Karpas-422 (cell line): Measurements from ENCODE around the gene CCDC169. TPM values are rescaled to one million over a fixed set of nuclear protein-coding genes. Genes with fewer than 3 reads are reported as not detected.

Source experiments
- DNase-seq: peaks from one replicate; pipeline ENCODE4 v3.0.0-alpha.2; 2015
- H2AFZ ChIP-seq: fragments of 200-600 bp; sonication (generic); 2 replicates; pipeline ENCODE4 v1.6.1; 2014; ENCODE audit warnings: antibody characterized with exemption, low read length, mixed read lengths
- H3K27ac ChIP-seq: fragments of 200-600 bp; sonication (generic); 2 replicates; pipeline ENCODE4 v1.5.1; 2014; ENCODE audit warnings: mild to moderate bottlenecking, low read length, moderate library complexity
- H3K27me3 ChIP-seq: fragments of 200-600 bp; sonication (generic); 2 replicates; pipeline ENCODE4 v1.6.1; 2014; ENCODE audit warnings: low read length, mixed read lengths
- H3K36me3 ChIP-seq: fragments of 200-600 bp; sonication (generic); 2 replicates; pipeline ENCODE4 v1.6.1; 2014; ENCODE audit warnings: low read length, mixed read lengths; ENCODE audit not compliant: insufficient read depth
- H3K4me1 ChIP-seq: fragments of 200-600 bp; sonication (generic); 2 replicates; pipeline ENCODE4 v1.6.1; 2014; ENCODE audit warnings: mild to moderate bottlenecking, low read length, mixed read lengths
- H3K4me2 ChIP-seq: fragments of 200-600 bp; sonication (generic); 2 replicates; pipeline ENCODE4 v1.6.1; 2014; ENCODE audit warnings: low read length, low read depth, mild to moderate bottlenecking; ENCODE audit not compliant: poor library complexity, severe bottlenecking
- H3K4me3 ChIP-seq: fragments of 200-600 bp; sonication (generic); 2 replicates; pipeline ENCODE4 v1.5.1; 2014; ENCODE audit warnings: mild to moderate bottlenecking, antibody characterized with exemption, low read length, mixed read lengths
- H3K79me2 ChIP-seq: fragments of 200-600 bp; sonication (generic); 2 replicates; pipeline ENCODE4 v1.6.1; 2014; ENCODE audit warnings: mild to moderate bottlenecking, low read length, mixed read lengths
- H3K9ac ChIP-seq: fragments of 200-600 bp; sonication (generic); 2 replicates; pipeline ENCODE4 v1.6.0; 2014; ENCODE audit warnings: low read length
- H3K9me2 ChIP-seq: fragments of 200-600 bp; sonication (generic), shearing (Covaris generic); replicated peaks from 2 replicates; pipeline ENCODE4 v1.6.0; 2014; ENCODE audit warnings: mild to moderate bottlenecking, low read length, moderate library complexity; ENCODE audit not compliant: insufficient read depth
- H3K9me3 ChIP-seq: fragments of 300-700, 200-600 bp; sonication (generic); 2 replicates; pipeline ENCODE4 v1.6.1; 2014; ENCODE audit warnings: low read length, mixed read lengths
- H4K20me1 ChIP-seq: fragments of 200-600 bp; sonication (generic); 2 replicates; pipeline ENCODE4 v1.6.1; 2014; ENCODE audit warnings: mild to moderate bottlenecking, antibody characterized with exemption, low read length, low read depth; ENCODE audit not compliant: insufficient read depth
- total RNA-seq: library from RNA; depleted of rRNA; stranded (reverse); fragments of >200 nt; shearing (Covaris generic); gene quantifications from 2 replicates; pipeline ENCODE4 v1.2.3, GENCODE V29; 2014; ENCODE audit warnings: low replicate concordance

CCDC169 gene
- total RNA-seq, 1 experiment from 2014 or later = not detected

DNA sequence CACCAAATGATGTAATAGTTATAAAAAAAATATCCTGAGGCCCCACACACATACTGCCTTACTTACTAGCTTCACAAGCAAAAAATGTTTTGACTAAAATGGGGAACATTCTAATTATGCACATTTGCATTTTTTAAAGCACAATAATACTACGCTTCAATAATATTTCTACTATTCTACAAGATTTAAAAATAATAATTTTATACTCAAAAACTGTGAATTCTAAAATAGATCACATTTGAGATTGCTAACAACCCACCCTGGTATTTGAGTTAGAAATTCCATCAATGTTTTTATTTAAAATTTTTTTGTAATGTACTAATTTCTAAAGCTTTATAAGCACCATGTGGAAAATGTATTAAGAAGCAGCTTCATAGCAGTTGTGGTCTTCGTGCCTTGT is 24.2 kb downstream of the CCDC169 start:
- no peak overlapping the region for H3K4me2 ChIP-seq
- no peaks in the 10 kb centered on the region for H3K36me3 ChIP-seq
- no peaks in the 10 kb centered on the region for H3K4me1 ChIP-seq
- DNase-seq = no peak
- H3K27me3 ChIP-seq = no peaks in the 10 kb centered on the region
- H3K9me2 ChIP-seq = no peaks in the 10 kb centered on the region
- no peak overlapping the region for H3K27ac ChIP-seq
- no peak overlapping the region for H2AFZ ChIP-seq
- no peaks in the 10 kb centered on the region for H4K20me1 ChIP-seq
- no peak overlapping the region for H3K4me3 ChIP-seq
- H3K9ac ChIP-seq = no peak overlapping the region
- no peaks in the 10 kb centered on the region for H3K79me2 ChIP-seq
- H3K9me3 ChIP-seq = no peaks in the 10 kb centered on the region

DNA sequence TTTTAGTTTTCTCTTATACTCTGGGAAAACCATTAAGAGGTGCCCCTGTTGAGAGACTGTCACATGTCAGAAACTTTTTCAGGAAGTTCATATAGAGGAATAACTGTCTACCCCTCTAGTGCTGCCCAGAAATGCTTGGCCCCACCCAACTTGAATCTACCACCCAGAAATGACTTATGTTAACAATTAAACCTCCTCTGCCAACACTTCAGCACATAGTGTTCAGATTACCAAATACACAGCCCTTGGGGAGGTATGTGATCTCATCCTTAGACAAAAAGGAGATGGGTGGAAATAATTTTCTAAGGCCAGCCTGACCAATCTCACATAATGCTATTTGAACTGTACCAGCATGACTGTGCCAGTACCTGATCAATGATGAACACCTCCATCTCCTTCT is 35.6 kb downstream of the CCDC169 start:
- no peak overlapping the region for H2AFZ ChIP-seq
- H3K4me2 ChIP-seq = no peak overlapping the region
- no peaks in the 10 kb centered on the region for H4K20me1 ChIP-seq
- DNase-seq = no peak
- no peaks in the 10 kb centered on the region for H3K4me1 ChIP-seq
- no peak overlapping the region for H3K27ac ChIP-seq
- H3K4me3 ChIP-seq = no peak overlapping the region
- no peak overlapping the region for H3K9ac ChIP-seq
- H3K9me3 ChIP-seq = no peaks in the 10 kb centered on the region; the same call in 1 of the 2 replicates
- no peaks in the 10 kb centered on the region for H3K9me2 ChIP-seq
- no peaks in the 10 kb centered on the region for H3K36me3 ChIP-seq
- H3K79me2 ChIP-seq = no peaks in the 10 kb centered on the region
- H3K27me3 ChIP-seq = no peaks in the 10 kb centered on the region

DNA sequence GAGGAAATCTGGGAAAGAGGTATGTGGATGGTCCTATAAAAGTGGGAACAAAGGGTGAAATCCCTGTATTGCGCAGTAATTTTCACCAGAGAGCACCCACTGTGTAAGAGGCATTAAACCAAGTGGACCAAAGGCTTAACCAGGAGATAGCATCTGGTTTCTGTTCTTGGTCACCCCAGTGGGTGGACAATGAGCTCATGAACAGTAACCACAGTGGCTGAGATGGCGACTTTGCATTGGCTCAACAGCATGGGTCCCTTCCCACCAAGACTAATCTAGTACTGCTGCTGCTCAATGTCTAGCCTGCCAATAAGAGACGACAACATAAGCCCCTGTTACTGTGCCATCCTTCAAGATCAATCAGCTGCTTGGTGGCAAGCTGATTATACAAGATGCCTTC is 36.6 kb downstream of the CCDC169 start:
- Histone ChIP-seq H3K4me2 (no peak overlapping the region), H3K79me2 (no peaks in the 10 kb centered on the region), H3K4me1 (no peaks in the 10 kb centered on the region), H3K27ac (no peak overlapping the region), H3K36me3 (no peaks in the 10 kb centered on the region), H3K4me3 (no peak overlapping the region), H3K9me2 (no peaks in the 10 kb centered on the region), H2AFZ (no peak overlapping the region), H3K27me3 (no peaks in the 10 kb centered on the region), H3K9me3 (no peaks in the 10 kb centered on the region; the same call in 1 of the 2 replicates), H3K9ac (no peak overlapping the region), H4K20me1 (no peaks in the 10 kb centered on the region)
- DNase-seq = no peak

DNA sequence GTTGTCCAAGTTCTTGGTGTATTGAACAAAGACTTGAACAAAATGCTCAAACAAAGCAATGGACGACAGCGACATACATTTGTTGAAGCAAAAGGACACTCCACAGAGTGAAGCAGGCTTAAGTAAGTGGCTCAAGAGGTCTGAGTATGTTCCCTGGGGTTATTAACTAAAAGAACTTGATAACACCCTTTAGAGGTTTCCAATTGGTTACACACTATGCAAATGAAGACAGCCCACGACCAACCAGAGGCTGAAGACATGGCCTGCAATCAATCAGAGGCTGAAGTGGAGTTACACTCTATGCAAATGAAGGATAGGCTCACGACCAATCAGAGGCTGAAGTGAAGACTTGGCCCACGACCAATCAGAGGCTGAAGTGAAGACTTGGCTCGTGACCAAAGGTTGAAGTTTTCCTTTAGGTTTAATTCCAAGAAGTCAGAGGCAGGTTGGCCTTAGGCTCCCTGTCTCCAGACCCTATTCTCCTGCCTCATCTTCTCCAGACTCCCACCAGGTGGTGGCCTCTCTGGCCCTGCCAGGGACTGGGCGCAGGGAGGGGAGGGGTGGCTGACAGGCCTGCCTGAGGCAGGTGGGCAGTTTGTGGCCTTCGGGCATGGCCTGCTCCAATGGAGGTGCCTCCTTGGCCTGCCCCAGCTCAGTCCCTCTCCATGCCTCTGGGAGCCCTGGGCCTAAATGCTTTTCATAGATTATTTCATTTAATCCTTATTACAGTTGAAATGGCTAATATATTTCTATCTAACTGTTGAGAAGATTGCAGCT is 38.1 kb downstream of the CCDC169 start:
- Histone ChIP-seq H3K9ac (no peak overlapping the region), H3K79me2 (no peaks in the 10 kb centered on the region), H4K20me1 (no peaks in the 10 kb centered on the region), H3K27me3 (no peaks in the 10 kb centered on the region), H3K9me2 (no peaks in the 10 kb centered on the region), H3K36me3 (no peaks in the 10 kb centered on the region), H3K4me1 (no peaks in the 10 kb centered on the region), H3K4me3 (no peak overlapping the region), H3K9me3 (no peaks in the 10 kb centered on the region; the same call in 1 of the 2 replicates), H2AFZ (no peak overlapping the region), H3K27ac (no peak overlapping the region), H3K4me2 (no peak overlapping the region)
- DNase-seq = no peak

DNA sequence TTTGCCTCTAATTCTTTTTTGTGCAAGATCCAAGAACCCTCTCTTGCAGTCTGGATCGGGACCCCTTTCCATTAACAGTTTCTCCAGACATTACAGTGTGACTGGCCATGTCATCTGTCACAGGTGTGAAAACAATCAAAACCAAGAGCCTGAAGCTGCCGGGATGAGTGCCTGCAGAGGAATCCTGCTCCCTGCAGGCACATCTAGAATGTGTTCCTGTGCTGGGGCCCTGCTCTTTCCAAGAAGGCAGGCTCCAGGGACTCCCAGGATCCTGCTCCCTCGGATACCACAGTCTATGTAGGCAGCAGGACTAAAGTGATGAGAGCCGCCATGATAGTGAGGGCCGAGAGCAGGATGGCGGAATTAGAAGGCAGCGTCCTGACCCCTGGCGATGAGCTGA is 38.8 kb downstream of the CCDC169 start:
- H3K4me2 ChIP-seq = no peak overlapping the region

DNA sequence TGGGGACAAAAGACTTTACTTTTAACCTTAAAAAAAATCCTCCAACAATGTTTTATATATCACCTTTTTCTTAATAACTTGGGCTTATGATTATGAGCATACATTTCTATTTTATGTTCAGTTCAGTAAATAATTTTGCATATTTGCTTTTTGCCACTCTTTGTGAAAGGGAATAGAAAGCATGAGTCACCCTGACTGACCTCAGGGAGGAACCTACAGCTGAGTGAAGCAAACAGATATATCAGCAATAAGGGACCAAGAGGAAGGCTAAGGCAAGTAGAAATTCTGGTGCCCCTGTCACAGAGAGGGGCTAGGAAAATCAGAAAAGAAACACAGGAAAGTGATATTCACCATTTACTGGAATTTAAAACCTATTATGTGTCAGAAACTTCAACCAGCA is 46.1 kb downstream of the CCDC169 start:
- no peaks in the 10 kb centered on the region for H3K27me3 ChIP-seq
- H4K20me1 ChIP-seq = no peaks in the 10 kb centered on the region
- no peak overlapping the region for H3K4me2 ChIP-seq
- no peaks in the 10 kb centered on the region for H3K36me3 ChIP-seq
- H3K4me3 ChIP-seq = no peak overlapping the region
- no peaks in the 10 kb centered on the region for H3K9me3 ChIP-seq
- no peaks in the 10 kb centered on the region for H3K4me1 ChIP-seq
- no peak overlapping the region for H2AFZ ChIP-seq
- H3K9ac ChIP-seq = no peak overlapping the region
- H3K79me2 ChIP-seq = no peaks in the 10 kb centered on the region
- H3K9me2 ChIP-seq = no peaks in the 10 kb centered on the region
- no peak overlapping the region for H3K27ac ChIP-seq
- no peak for DNase-seq

More for the DNA sequence above, 38.8 kb downstream of the CCDC169 start:
- no peaks in the 10 kb centered on the region for H3K79me2 ChIP-seq
- no peaks in the 10 kb centered on the region for H3K4me1 ChIP-seq
- no peak for DNase-seq
- no peak overlapping the region for H3K4me3 ChIP-seq
- no peaks in the 10 kb centered on the region for H4K20me1 ChIP-seq
- H2AFZ ChIP-seq = no peak overlapping the region
- no peak overlapping the region for H3K27ac ChIP-seq
- H3K9ac ChIP-seq = no peak overlapping the region
- H3K9me2 ChIP-seq = no peaks in the 10 kb centered on the region
- no peaks in the 10 kb centered on the region for H3K36me3 ChIP-seq
- H3K27me3 ChIP-seq = no peaks in the 10 kb centered on the region
- no peaks in the 10 kb centered on the region; the same call in 1 of the 2 replicates for H3K9me3 ChIP-seq

DNA sequence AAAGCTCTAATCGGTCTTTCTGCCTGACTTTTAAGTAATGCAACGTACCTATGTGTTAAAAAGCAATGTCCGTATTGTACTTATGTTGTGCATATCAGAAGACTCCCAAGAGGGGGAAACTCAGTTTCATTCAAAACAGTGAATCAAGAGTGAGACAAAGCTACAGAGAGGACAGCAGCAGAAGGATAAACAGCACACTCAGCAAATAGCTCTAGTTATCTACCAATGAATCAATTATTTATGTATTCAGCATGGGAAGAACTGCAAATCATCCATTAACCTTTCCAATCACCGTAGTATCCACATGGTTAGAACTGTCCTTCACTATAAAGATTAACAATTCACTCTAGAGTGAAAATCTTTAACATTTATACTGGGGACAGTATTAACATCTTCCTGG is 46.6 kb downstream of the CCDC169 start:
- DNase-seq = no peak
- Histone ChIP-seq H3K27ac (no peak overlapping the region), H2AFZ (no peak overlapping the region)

DNA sequence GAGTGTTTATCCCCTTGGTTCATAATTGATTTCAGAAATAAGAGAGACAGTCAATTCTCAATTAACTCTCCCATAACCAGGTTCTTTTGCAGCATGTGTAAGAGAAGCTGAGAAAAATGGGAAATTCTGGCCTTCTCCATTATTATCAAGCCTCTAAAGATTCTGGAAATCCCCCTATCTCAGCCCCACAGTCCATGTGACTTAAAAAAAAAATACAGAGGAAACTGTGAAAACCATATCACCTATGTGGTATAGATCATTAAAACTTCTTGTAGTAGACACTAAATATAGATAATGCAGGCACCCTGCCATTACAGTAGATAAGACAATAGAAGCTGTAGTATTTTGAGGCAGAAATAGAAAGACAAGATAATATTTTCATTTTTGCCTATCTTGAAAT is 48.9 kb downstream of the CCDC169 start:
- Histone ChIP-seq H4K20me1 (no peaks in the 10 kb centered on the region), H3K4me3 (no peak overlapping the region), H3K9ac (no peak overlapping the region), H3K27me3 (no peaks in the 10 kb centered on the region), H3K4me2 (no peak overlapping the region), H3K9me3 (no peaks in the 10 kb centered on the region), H3K79me2 (no peaks in the 10 kb centered on the region), H3K27ac (no peak overlapping the region), H3K36me3 (no peaks in the 10 kb centered on the region), H3K9me2 (no peaks in the 10 kb centered on the region), H2AFZ (no peak overlapping the region), H3K4me1 (no peaks in the 10 kb centered on the region)
- DNase-seq = no peak

More for the DNA sequence above, 46.6 kb downstream of the CCDC169 start:
- Histone ChIP-seq H3K9me2 (no peaks in the 10 kb centered on the region), H3K4me3 (no peak overlapping the region), H3K9me3 (no peaks in the 10 kb centered on the region), H3K4me2 (no peak overlapping the region), H4K20me1 (no peaks in the 10 kb centered on the region), H3K27me3 (no peaks in the 10 kb centered on the region), H3K79me2 (no peaks in the 10 kb centered on the region), H3K9ac (no peak overlapping the region), H3K4me1 (no peaks in the 10 kb centered on the region), H3K36me3 (no peaks in the 10 kb centered on the region)
